Rectal smooth muscle tissue (tissue), 1 donor: ENCODE measurements around the gene CHRFAM7A.
"Not testable (repeated sequence)": the region's sequence is repeated elsewhere in the genome, so short reads cannot be mapped to it uniquely, and the experiment has no call there.

ENCODE experiments used
- H3K27ac ChIP-seq: one replicate; pipeline ENCODE4 v1.7.0; 2013; ENCODE audit warnings: low read depth, low read length, inconsistent platforms
- H3K27me3 ChIP-seq: one replicate; pipeline ENCODE4 v1.7.0; 2013; ENCODE audit warnings: low read length; ENCODE audit not compliant: control insufficient read depth, insufficient read depth
- H3K36me3 ChIP-seq: one replicate; pipeline ENCODE4 v1.7.0; 2013; ENCODE audit warnings: low read length; ENCODE audit not compliant: control insufficient read depth, insufficient read depth
- H3K4me1 ChIP-seq: one replicate; pipeline ENCODE4 v1.7.0; 2013; ENCODE audit warnings: low read length; ENCODE audit not compliant: control insufficient read depth, insufficient read depth
- H3K4me3 ChIP-seq: one replicate; pipeline ENCODE4 v1.7.0; 2013; ENCODE audit warnings: low read length
- H3K9ac ChIP-seq: one replicate; pipeline ENCODE4 v1.7.0; 2013; ENCODE audit warnings: low read length

CHRFAM7A gene

DNA sequence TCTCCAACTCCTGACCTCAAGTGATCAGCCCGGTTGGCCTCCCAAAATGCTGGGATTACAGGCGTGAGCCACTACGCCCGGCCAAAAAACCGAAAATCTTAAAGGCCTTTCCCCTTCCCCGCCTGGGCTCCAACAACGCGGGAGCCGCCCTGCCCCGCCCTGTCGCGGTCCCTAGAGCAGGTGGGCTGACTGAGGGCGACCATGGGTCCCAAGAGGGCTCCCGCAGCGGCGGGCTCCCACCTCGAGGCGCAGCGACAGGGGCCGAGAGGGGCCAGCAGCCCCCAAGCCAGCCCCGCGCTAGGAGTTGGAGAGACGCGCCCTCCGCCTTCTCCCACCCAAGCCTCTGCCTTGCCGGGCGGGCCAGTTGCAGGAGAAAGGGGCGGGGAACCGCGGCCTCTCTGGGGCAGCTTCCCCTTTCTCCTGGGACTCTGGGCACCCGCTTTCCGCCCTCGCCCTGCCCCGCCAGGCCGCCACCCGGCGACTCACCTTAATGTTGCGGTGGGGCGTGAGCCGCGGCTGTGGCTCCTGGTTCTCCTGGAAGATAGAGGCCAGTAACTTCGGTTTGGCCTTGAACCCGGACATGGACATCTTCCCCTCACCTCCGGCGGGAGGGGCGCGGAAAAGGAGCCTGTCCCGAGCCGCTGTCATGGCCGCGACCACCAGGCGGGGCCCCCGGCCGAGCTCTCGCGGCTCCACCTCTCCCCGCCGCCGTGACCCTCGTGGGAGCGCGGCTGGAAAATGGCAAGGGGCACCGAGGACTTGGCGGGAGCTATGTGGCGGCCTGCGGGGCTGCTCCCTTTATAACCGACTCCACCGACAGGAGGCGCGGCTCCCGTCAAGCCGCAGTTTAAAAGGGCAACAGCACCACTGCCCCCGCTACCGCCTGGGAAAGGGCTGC lies at the start of gene CHRFAM7A:
Gene CHRFAM7A (minus strand): TSS at position 775 of the 898 bp plus-strand sequence. CDS start 10,189 bp downstream, outside the sequence.
- H3K27me3 ChIP-seq, H3K4me3 ChIP-seq, H3K4me1 ChIP-seq, H3K36me3 ChIP-seq, H3K9ac ChIP-seq, H3K27ac ChIP-seq: not testable (repeated sequence)

GRCh38 chr15:30438348-30438747 lies 45.0 kb upstream of the CHRFAM7A start:
- H3K9ac ChIP-seq, H3K36me3 ChIP-seq, H3K4me3 ChIP-seq, H3K27ac ChIP-seq, H3K4me1 ChIP-seq, H3K27me3 ChIP-seq: not testable (repeated sequence)

DNA sequence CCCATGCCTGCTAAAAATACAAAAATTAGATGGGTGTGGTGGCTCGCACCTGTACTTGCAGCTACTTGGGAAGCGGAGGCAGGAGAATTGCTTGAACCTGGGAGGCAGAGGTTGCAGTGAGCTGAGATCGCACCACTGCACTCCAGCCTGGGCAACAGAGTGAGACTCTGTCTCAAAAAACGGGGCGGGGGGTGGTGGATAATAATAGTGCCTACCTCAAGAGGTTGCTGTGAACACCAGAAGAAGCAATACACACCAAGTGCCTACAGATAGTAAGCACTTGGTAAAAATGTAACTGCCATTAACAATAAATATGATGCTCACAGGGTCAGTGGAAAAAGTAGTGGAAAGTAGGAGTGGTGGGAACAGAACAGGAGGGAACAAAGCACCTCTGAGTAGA lies 42.5 kb upstream of the CHRFAM7A start:
- not testable (repeated sequence) for H3K36me3 ChIP-seq, H3K9ac ChIP-seq

GRCh38 chr15:30420723-30421122 lies 27.4 kb upstream of the CHRFAM7A start:
- not testable (repeated sequence) for H3K4me1 ChIP-seq, H3K4me3 ChIP-seq, H3K36me3 ChIP-seq, H3K27me3 ChIP-seq, H3K27ac ChIP-seq, H3K9ac ChIP-seq

More for the DNA sequence above, 42.5 kb upstream of the CHRFAM7A start:
- not testable (repeated sequence) for H3K4me3 ChIP-seq, H3K27ac ChIP-seq, H3K27me3 ChIP-seq, H3K4me1 ChIP-seq

DNA sequence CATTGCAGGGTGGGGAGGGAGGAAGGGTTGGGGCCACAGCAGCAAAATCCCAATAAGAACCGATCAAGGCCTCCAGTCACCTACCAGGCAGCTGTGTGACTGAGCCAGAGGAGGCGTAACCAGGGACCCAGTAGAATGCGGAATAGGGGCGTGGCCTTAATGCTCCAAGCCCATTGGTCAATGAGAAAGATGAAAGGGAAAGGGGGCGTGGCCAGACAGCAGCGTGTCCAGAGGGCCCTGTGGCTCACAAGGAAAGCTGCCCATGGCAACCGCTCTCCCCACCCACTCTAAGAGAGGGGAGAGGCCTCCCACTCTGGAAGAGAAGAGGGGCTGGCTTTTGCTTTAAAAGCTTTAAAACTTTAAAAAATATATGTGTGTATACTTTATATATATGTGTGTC lies 20.8 kb upstream of the CHRFAM7A start, which contains the start of gene GOLGA8R:
Gene GOLGA8R (minus strand): TSS at position 101 of the 400 bp plus-strand sequence. CDS start 98 bp downstream, at position 3.
- H3K9ac ChIP-seq, H3K4me3 ChIP-seq, H3K36me3 ChIP-seq, H3K27me3 ChIP-seq, H3K27ac ChIP-seq, H3K4me1 ChIP-seq: not testable (repeated sequence)

GRCh38 chr15:30407636-30408035 lies 14.3 kb upstream of the CHRFAM7A start:
- H3K27ac ChIP-seq, H3K4me1 ChIP-seq, H3K4me3 ChIP-seq, H3K27me3 ChIP-seq, H3K36me3 ChIP-seq, H3K9ac ChIP-seq: not testable (repeated sequence)

DNA sequence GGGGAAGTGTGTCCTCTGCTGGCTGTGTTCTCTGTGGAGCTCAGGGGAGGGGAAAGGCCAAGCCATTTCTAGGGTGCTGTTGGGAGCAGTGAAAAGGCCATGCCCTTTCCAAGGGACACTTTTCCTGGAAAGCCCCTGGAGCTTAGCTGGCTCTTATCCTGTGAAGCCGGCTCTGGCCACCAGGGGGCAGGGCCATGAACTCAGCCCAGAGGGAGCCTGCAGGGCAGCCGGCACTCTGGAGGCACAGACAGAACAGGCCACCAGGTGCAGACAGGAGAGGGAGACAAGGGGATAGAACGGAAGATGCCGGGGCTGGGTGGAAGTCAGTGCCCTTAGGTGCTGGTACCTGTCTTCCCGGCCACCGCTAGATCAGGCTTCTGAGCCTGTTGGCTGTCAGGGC lies 5.6 kb upstream of the CHRFAM7A start:
- H3K4me1 ChIP-seq, H3K9ac ChIP-seq, H3K36me3 ChIP-seq, H3K27me3 ChIP-seq, H3K4me3 ChIP-seq, H3K27ac ChIP-seq: not testable (repeated sequence)

DNA sequence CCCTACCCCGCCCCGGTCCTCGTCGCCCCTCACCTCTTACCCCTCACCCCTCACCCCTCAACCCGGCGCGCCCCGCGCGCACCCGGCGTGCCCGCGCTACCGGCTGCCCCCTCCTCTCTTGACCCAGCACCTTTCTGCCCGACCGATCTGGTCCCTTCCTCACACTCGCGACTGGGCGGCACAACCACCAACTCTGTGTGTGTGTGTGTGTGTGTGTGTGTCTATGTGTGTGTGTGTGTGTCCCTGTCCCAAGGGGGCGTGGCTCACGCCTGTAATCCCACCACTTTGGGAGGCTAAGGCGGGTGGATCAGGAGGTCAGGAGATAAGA lies 288 bp upstream of the CHRFAM7A start:
- H3K4me1 ChIP-seq: not testable (repeated sequence)

DNA sequence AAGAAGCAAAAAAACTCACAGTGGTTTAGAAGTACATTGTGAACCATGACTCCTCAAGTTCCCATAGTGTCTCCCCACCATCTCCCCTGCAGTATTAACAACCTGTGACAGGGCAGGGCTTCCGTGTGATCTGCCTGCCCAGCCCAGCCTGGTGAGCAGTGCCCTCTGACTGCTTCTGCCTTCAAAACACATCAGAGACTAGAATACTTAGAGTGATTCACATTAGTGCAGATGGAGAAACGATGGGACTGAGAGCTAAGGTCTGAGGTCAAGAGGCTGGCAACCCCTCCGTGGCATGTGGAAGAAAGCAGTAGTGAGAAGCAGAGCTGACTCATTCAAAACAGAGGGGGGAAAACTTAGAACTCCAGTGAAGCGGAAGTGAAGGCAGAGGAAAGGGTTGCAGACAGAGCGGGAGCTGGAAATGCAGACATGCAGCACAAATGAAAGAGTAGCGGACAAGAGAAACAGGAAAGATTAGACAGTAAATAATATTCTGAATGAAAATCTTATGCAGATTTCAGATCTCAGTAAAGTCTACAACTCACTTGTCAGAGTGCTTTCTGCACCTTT lies 6.9 kb downstream of the CHRFAM7A start:
- not testable (repeated sequence) for H3K4me1 ChIP-seq, H3K9ac ChIP-seq, H3K4me3 ChIP-seq, H3K27me3 ChIP-seq, H3K27ac ChIP-seq, H3K36me3 ChIP-seq

More for the DNA sequence above, 288 bp upstream of the CHRFAM7A start:
- H3K27me3 ChIP-seq, H3K4me3 ChIP-seq, H3K36me3 ChIP-seq, H3K9ac ChIP-seq, H3K27ac ChIP-seq: not testable (repeated sequence)

DNA sequence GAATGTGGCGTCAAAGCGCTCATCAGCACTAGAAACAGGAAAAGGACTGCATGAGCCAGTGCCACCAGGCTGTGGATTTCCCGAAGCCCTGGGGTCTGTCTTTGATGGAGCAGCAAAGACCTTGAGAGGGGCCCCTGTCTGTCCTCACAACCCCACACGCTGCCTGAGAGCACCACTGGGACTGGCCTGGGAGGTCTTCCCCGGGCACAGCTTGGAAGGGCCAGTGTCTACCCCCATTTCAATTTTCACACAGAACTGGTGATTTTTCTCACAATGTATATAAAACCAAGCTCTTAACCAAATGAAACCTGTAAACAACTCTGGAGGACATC lies 16.3 kb downstream of the CHRFAM7A start:
- not testable (repeated sequence) for H3K36me3 ChIP-seq, H3K4me1 ChIP-seq, H3K4me3 ChIP-seq, H3K9ac ChIP-seq, H3K27ac ChIP-seq, H3K27me3 ChIP-seq

DNA sequence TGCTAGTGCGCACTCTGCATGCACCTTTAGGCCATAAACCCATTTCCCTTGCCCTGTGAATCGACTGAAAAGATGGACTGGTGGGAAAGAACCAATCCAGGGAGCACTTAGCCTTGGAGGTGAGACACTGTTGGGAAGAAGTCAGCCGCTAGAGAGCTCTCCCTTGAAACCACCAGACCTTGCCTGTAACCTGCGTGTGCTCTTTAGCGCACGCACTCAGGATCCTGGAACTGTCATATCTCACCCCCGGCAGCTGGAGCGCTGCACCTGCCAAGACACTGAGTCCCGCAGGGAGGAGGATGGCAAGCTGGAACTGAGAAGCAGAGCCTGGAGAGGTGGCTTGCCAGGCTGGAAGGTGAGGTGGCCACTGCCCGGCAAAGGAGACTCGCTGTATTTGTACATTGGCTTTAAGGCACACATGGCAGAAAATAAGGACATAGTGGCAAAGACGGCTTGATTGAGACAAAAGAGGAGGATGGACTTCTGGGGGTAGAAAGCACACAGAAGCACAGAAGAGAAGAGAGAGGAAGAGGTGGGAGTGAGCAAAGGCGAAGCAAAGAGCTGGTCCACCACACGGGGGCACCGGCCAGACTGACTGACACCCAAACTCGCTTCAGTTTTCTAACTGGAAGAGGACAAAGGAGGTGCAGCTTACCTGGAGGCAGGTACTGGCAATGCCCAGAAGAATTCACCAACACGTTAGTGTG lies 16.8 kb downstream of the CHRFAM7A start:
- not testable (repeated sequence) for H3K9ac ChIP-seq, H3K27ac ChIP-seq, H3K4me1 ChIP-seq, H3K4me3 ChIP-seq, H3K27me3 ChIP-seq, H3K36me3 ChIP-seq

- H3K4me1 ChIP-seq, H3K27me3 ChIP-seq, H3K4me3 ChIP-seq, H3K9ac ChIP-seq, H3K27ac ChIP-seq, H3K36me3 ChIP-seq: not testable (repeated sequence)
Measured at GRCh38 chr15:30375872-30376271, 17.5 kb downstream of the CHRFAM7A start.

DNA sequence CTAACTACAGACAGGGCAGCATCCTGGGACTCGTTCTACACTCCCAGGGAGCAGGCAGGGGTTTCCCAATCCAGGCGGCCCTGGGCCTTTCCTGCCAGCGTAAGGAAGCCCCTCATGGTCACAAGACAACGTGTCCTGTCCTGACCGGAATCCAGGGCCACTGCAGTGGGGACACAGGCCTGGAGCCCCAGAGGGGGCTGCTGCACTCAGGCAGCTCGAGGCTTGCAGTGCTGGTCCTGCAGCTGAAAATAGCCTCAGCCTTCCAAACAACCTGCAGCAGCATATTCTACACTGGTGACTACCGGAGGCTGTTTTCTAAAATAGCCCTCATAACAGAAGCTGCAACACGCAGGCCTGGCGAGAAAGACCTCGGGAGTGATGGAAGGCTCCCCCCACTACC lies 18.5 kb downstream of the CHRFAM7A start:
- not testable (repeated sequence) for H3K4me1 ChIP-seq, H3K9ac ChIP-seq, H3K4me3 ChIP-seq, H3K27ac ChIP-seq, H3K36me3 ChIP-seq, H3K27me3 ChIP-seq
